GM10248 (cell line): ENCODE data around the gene SYNJ2.

ENCODE experiments used
- CTCF ChIA-PET: fragments of 300-600 bp; sonication (Branson Sonifier 250); formaldehyde crosslinking; extraction: SDS; loops from one replicate; lab custom pipeline; 2021; ENCODE audit warnings: antibody characterized with exemption; lab: Yijun Ruan, JAX
- POLR2A ChIA-PET: fragments of 350-650 bp; sonication (Branson Sonifier 250); formaldehyde crosslinking; extraction: SDS; loops from one replicate; lab custom pipeline; 2020; ENCODE audit warnings: antibody characterized with exemption; lab: Yijun Ruan, JAX
- DNase-seq: peaks from one replicate; pipeline ENCODE4 v3.0.0; 2012; ENCODE audit errors: extremely low spot score
- CTCF ChIP-seq: IDR thresholded peaks from 2 replicates; pipeline ENCODE4 v1.5.1; 2012; ENCODE audit warnings: mild to moderate bottlenecking, low read depth; ENCODE audit errors: extremely low read depth, missing control alignments, control extremely low read depth

SYNJ2 gene

GRCh38 chr6:158092806-158093205 is 111.1 kb downstream of the SYNJ2 start:
- no peak for DNase-seq
- ChIA-PET POLR2A (interaction anchor here (0.6 kb wide), 1 partner anchor 317 kb away, joined by 5 read pairs; no protein-coding TSS in a partner anchor), CTCF (no interaction called here)
- TF ChIP-seq CTCF, result no peak

GRCh38 chr6:158095031-158095430 is 113.4 kb downstream of the SYNJ2 start:
- no peak for TF ChIP-seq CTCF
- ChIA-PET CTCF (interaction anchor here (1.2 kb wide), 1 partner anchor 23 kb away, joined by 4 read pairs; no protein-coding TSS in a partner anchor), POLR2A (no interaction called here)
- DNase-seq, result no peak

GRCh38 chr6:158095671-158096070 is 114.0 kb downstream of the SYNJ2 start:
- no peak for DNase-seq
- POLR2A ChIA-PET, result no interaction called here
- CTCF ChIA-PET, result interaction anchor here (1.2 kb wide), 1 partner anchor 24 kb away, joined by 4 read pairs; no protein-coding TSS in a partner anchor

GRCh38 chr6:158103228-158103627 is 121.6 kb downstream of the SYNJ2 start:
- POLR2A ChIA-PET, result no interaction called here

More at GRCh38 chr6:158095671-158096070, 114.0 kb downstream of the SYNJ2 start:
- TF ChIP-seq CTCF, result no peak

DNA sequence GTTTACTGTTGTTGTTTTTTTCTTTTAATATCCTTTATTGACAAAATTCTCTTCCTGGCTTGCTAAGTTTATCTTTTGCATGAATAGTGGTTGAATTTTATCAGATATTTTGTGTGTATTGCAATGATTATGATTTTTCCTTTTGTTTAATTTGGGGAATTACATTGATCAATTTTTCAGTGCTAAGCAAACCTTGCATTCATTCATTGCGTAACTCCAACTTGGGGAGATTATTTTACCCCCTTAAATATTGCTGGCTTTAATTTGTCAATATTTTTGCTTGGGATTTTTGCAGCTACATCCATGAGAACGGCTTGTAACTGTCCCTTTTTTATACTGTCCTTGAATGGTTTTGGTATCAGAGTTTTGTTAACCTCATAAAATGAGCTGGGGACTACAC is 123.0 kb downstream of the SYNJ2 start:
- CTCF ChIA-PET, result interaction anchor here (1.0 to 1.5 kb wide), 2 partner anchors 15 to 39 kb away, joined by 3 read pairs; no protein-coding TSS in a partner anchor
- TF ChIP-seq CTCF, result no peak
- DNase-seq, result no peak
- POLR2A ChIA-PET, result no interaction called here

More at GRCh38 chr6:158103228-158103627, 121.6 kb downstream of the SYNJ2 start:
- CTCF ChIA-PET, result interaction anchor here (1.1 kb wide), 1 partner anchor 77 kb away, joined by 3 read pairs; no protein-coding TSS in a partner anchor
- DNase-seq, result no peak
- TF ChIP-seq CTCF, result no peak

DNA sequence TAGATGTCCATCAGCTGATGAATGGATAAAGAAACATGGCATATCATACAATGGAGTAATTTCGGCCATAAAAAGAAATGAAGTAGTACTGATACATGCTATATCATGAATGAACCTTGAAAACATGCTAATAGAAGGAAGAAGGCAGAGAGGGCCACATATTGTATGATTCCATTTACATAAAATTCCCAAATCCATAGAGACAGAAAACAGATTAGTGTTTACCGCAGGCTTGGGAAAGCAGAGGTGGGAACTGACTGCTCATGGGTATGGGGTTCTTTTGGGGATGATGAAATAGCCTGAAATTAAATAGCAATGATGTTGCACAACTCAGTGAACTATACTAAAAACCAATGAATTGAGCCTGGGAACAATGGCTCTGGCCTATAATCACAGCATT is 128.1 kb downstream of the SYNJ2 start:
- no peak for DNase-seq

More for the DNA sequence above, 128.1 kb downstream of the SYNJ2 start:
- TF ChIP-seq CTCF, result no peak
- POLR2A ChIA-PET, result no interaction called here
- CTCF ChIA-PET, result interaction anchor here (0.7 kb wide), 1 partner anchor 40 kb away, joined by 3 read pairs; no protein-coding TSS in a partner anchor
